GM21737 (cell line): ENCODE results near the gene TTYH1.

ENCODE experiments used
- ATAC-seq: cut with Tn5 transposase; IDR thresholded peaks from one replicate; pipeline ENCODE4 v1.9.1; 2021; ENCODE audit warnings: mild to moderate bottlenecking, moderate library complexity; ENCODE audit not compliant: unreplicated experiment

The TTYH1 gene

DNA sequence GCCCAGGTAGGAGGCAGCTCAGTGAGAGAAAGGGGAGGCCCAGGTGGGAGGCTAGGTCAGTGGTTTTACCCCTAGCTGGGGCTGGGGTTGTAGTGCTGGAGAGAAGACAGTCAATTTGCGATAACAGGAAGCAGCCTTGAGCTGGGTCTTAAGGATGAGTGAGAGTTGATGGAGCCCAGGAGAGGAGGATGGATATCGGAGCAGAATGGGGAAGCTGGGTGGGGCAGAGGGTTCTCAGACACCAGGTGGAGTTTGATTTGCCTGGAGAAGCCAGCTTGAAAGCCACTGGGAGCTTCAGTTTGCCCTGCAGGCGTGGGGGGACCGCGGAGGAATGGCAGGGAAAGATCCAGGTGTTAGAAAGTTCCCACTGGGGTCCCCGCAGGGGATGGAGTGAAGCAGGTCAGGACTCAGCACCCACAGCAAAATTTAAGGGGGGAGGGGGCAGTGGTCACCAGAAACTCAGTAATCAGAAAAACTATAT, 58.7 kb downstream of the TTYH1 start:
- no peak for ATAC-seq

DNA sequence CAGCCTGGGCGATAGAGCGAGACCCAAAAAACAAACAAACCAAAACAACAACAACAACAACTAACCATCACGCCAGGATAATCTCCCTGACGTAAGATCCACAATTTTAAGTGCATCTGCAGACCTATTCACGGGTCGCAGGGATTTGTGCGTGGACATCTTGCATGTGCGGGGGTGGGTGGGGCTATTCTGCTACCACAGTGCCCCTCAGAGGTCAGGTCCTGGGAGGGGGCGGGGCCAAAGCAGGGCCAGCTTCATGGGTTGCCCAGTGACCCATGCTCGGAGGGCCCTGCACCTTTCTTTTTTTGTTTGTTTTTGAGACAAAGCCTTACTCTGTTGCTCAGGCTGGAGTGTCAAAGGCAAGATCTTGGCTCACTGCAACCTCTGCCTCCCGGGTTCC, 60.4 kb downstream of the TTYH1 start:
- ATAC-seq, result no peak

DNA sequence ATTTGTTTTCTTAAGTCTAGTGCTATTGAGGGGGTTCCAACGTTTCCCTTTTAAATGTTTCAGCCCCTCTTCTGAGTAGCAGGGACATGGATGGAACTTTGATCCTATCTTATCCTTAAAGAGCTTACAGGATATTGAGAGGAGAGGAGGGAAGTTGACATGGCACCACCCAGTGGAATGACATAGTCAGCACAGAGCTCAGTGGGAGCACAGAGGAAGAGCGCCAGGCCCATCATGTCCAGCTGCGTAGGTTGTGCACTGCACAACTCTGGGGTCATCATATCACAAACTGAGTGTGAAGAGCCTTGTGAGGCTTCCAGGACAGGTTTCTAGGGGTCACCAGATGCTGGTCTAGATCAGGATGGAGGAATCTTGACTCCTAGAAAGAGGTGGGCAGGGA, 62.4 kb downstream of the TTYH1 start:
- ATAC-seq, result no peak

DNA sequence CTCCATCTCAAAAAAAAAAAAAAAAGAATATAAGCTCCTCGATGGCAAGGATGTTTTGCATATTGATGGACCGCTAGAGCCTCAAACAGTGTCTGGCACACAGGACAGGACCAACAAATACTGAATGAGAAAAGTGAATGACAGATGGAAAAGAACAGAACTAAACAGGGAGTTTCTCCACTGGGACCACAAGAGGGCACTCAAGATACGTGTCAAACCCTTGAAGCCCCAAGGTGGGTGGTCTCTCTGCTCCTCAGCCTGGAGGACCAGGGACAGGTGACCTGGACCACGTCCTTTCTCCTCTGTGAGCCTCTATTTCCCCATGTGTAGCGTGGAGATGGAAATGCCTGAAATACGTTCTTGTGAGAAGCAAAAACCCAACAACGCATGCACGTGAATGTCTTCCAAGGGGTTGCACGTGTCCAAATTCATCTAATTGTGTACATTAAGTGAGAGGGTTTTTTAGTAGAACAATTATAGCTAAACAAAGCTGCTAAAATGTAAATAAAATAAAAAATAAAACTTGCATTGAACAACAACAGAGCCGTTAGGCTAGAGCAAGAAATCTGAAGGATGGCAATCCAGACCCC, 63.5 kb downstream of the TTYH1 start:
- no peak for ATAC-seq

DNA sequence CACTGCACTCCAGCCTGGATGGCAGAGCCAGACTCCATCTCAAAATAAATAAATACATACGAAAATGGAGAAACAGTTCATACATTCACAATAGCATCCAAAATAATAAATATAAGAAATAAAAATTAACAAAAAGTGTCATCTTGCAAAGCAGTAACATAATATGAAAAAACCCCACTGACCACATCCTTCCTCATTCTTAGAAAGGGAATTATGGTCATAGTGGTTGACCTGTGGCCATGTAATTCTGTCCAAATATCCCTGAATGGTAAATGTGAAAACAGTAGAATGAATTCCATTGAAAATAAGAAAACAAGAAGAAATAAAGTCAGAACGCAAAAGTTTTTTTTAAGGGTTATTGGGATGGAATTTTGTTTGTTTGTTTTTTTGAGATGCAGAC, 64.8 kb downstream of the TTYH1 start:
- no peak for ATAC-seq

DNA sequence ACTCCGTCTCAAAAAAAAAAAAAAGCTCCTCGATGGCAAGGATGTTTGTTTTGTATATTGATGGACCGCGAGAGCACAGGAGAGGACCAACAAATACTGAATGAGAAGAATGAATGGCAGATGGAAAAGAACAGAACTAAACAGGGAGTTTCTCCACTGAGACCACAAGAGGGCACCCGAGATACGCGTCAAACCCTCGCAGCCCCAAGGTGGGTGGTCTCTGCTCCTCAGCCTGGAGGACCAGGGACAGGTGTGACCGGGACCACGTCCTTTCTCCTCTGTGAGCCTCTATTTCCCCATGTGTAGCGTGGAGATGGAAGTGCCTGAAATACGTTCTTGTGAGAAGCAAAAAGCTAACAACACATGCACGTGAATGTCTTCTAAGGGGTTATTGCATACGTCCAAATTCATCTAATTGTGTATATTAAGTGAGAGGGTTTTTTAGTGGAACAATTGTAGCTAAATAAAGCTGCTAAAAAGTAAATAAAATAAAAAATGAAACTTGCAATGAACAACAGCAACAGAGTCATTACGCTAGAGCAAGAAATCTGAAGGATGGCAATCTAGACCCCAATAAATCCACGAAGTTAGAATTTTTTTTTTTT, 66.2 kb downstream of the TTYH1 start:
- no peak for ATAC-seq

DNA sequence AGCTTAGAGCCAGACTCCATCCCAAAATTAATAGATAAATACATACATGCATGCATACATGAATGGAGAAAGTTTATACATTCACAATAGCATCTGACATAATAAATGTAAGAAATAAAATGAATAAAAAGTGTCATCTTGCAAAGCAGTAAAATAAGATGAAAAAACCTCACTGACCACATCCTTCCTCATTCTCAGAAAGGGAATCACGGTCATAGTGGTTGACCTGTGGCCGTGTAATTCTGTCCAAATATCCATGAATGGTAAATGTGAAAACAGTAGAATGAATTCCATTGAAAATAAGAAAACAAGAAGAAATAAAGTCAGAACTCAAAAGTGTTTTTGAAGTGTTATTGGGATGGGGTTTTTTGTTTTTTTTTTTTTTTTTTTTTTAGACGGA, 67.6 kb downstream of the TTYH1 start:
- ATAC-seq, result no peak

DNA sequence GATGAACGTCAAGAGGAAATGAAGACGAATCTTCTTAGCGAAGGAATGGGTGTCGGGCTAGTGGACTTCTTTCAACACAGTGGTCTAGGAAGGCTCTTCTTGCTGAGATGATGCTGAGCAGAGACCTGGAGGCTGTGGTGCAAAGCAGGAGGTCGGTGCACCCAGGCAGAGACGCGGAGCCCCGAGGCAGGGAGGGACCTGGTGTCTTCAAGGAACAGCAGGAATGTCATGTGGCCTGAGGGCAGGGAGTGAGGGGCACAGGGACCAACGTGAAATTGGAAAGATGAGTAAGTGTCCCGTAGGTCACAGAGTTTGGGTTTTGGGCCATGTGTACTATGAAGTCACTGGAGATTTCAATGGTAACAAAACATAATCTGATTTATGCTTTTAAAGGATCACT, 69.2 kb downstream of the TTYH1 start:
- ATAC-seq, result no peak

DNA sequence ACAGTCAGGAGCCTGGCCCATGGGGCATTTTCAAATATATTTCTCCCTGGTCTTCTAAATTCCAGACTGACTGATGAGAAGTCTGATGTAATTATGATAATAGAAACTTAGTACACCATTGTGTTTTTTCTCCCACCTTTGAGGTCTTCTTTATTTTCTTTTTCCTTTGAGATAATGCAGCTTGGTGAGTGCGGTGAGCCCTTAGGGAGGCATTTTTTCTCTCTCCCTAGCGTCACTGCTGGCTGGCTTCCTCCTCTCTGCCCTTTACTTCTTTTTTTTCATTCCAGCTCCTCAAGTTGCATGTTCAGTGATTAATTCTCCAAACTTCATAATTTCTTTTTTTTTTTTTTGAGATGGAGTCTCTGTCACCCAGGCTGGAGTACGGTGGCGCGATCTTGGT, 70.6 kb downstream of the TTYH1 start:
- no peak for ATAC-seq
